HepG2 (cell line): ENCODE measurements around the gene HSF4. TPM values are rescaled to one million over a fixed set of nuclear protein-coding genes. Genes with fewer than 3 reads are reported as not detected.

Source experiments
- EED ChIP-seq: sonication (generic); formaldehyde crosslinking; IDR thresholded peaks from 2 replicates; pipeline ENCODE4 v1.5.0; 2020; ENCODE audit warnings: mild to moderate bottlenecking, missing genetic modification reagents
- FOXC1 ChIP-seq: sonication (generic); formaldehyde crosslinking; IDR thresholded peaks from 2 replicates; pipeline ENCODE4 v1.8.0; 2022; ENCODE audit warnings: mild to moderate bottlenecking, missing genetic modification reagents, borderline replicate concordance
- FOXK1 ChIP-seq: sonication (generic); formaldehyde crosslinking; IDR thresholded peaks from 2 replicates; pipeline ENCODE4 v1.4.0; 2020; ENCODE audit warnings: low read depth, missing genetic modification reagents, borderline replicate concordance
- HNRNPLL ChIP-seq: fragments of 200-400 bp; formaldehyde crosslinking; IDR thresholded peaks from 2 replicates; pipeline ENCODE4 v1.6.1; 2017; ENCODE audit warnings: mild to moderate bottlenecking, low read depth, low read length; ENCODE audit not compliant: poor library complexity, severe bottlenecking
- NCOA1 ChIP-seq: sonication (generic); formaldehyde crosslinking; IDR thresholded peaks from 2 replicates; pipeline ENCODE4 v1.9.0; 2021; ENCODE audit warnings: missing genetic modification reagents
- NCOA5 ChIP-seq: sonication (generic); formaldehyde crosslinking; IDR thresholded peaks from 2 replicates; pipeline ENCODE4 v1.4.0; 2020; ENCODE audit warnings: missing genetic modification reagents
- NFYC ChIP-seq: IDR thresholded peaks from 2 replicates; pipeline ENCODE4 v1.6.1; 2016; ENCODE audit warnings: missing genetic modification reagents, missing compliant biosample characterization
- NR2F1 ChIP-seq, 2 experiments: fragments of 450-650 bp in 1 of 2; formaldehyde crosslinking in 1 of 2; IDR thresholded peaks; 2 replicates each; pipeline versions ENCODE4 v1.5.0 to v1.6.1; 2016 to 2020; ENCODE audit warnings: mild to moderate bottlenecking in 1 of 2, missing compliant biosample characterization in 1 of 2, missing genetic modification reagents in 1 of 2, moderate library complexity in 1 of 2
- NR2F6 ChIP-seq, 2 experiments: IDR thresholded peaks; 2 replicates each; pipeline ENCODE4 v1.6.1; 2016; ENCODE audit warnings: antibody characterized with exemption in 1 of 2, mild to moderate bottlenecking in 1 of 2
- PHF20 ChIP-seq: sonication (generic); formaldehyde crosslinking; IDR thresholded peaks from 2 replicates; pipeline ENCODE4 v1.5.0; 2020; ENCODE audit warnings: mild to moderate bottlenecking, missing genetic modification reagents
- POLR2AphosphoS2 ChIP-seq: IDR thresholded peaks from 2 replicates; pipeline ENCODE4 v1.6.1; 2011; ENCODE audit warnings: low read depth, low read length, improper control_type of control experiment
- SRSF1 ChIP-seq: fragments of 200-400 bp; formaldehyde crosslinking; optimal IDR thresholded peaks from 2 replicates; pipeline ENCODE3; 2017; ENCODE audit warnings: mild to moderate bottlenecking, low read depth, low read length, moderate library complexity
- TOPORS ChIP-seq: sonication (generic); formaldehyde crosslinking; IDR thresholded peaks from 2 replicates; pipeline ENCODE4 v1.8.0; 2023; ENCODE audit warnings: mild to moderate bottlenecking, missing genetic modification reagents
- WIZ ChIP-seq: sonication (generic); formaldehyde crosslinking; IDR thresholded peaks from 2 replicates; pipeline ENCODE4 v1.5.1; 2020; ENCODE audit warnings: mild to moderate bottlenecking, missing genetic modification reagents
- ZBTB7B ChIP-seq: sonication (generic); formaldehyde crosslinking; IDR thresholded peaks from 2 replicates; pipeline ENCODE4 v1.4.0; 2020; ENCODE audit warnings: missing genetic modification reagents
- ZNF510 ChIP-seq: sonication (generic); formaldehyde crosslinking; IDR thresholded peaks from 2 replicates; pipeline ENCODE4 v1.4.0; 2020; ENCODE audit warnings: low read depth, mild to moderate bottlenecking, missing genetic modification reagents
- ZNF713 ChIP-seq: sonication (generic); formaldehyde crosslinking; IDR thresholded peaks from 2 replicates; pipeline ENCODE4 v1.4.0; 2020; ENCODE audit warnings: mild to moderate bottlenecking, missing genetic modification reagents
- polyA plus RNA-seq, 8 experiments: library from polyadenylated mRNA; depleted of rRNA in 3 of 8; stranded (reverse) in 7 of 8; unstranded in 1 of 8; fragments of >200 nt; fragmentation: Illumina TruSeq in 4 of 8; extraction: Trizol in 4 of 8; gene quantifications; 2 replicates each; pipeline versions ENCODE4 v1.2.1 to v1.2.3, GENCODE V29; 2011 to 2016; ENCODE audit warnings: low read depth in 4 of 8, missing spikeins in 1 of 8, mixed read lengths in 1 of 8; ENCODE audit not compliant: insufficient read depth in 1 of 8
- total RNA-seq, 5 experiments: library from RNA; depleted of rRNA; stranded (reverse); fragments of >200 nt; fragmentation: Illumina TruSeq; extraction: Trizol; gene quantifications; 2 replicates each; pipeline ENCODE4 v1.2.3, GENCODE V29; 2016; ENCODE audit warnings: low read depth in 1 of 5
- TF ChIP-seq, protein P1 (sequence below): sonication (generic); formaldehyde crosslinking; IDR thresholded peaks from 2 replicates; pipeline ENCODE4 v1.5.0; 2020; ENCODE audit warnings: mild to moderate bottlenecking, low read depth, missing genetic modification reagents, borderline replicate concordance
- TF ChIP-seq, protein P2 (sequence below): sonication (generic); formaldehyde crosslinking; IDR thresholded peaks from 2 replicates; pipeline ENCODE4 v1.4.0; 2020; ENCODE audit warnings: missing genetic modification reagents
- TF ChIP-seq, protein P3 (sequence below): sonication (generic); formaldehyde crosslinking; IDR thresholded peaks from 2 replicates; pipeline ENCODE4 v1.4.0; 2020; ENCODE audit warnings: missing genetic modification reagents
- TF ChIP-seq, protein P4 (sequence below): sonication (generic); formaldehyde crosslinking; IDR thresholded peaks from 2 replicates; pipeline ENCODE4 v1.4.0; 2020; ENCODE audit warnings: missing genetic modification reagents

HSF4 gene
- total and polyA plus RNA-seq, 2 of the 13 experiments (the other 11 are each of a cell fraction or from before 2014, with no cell fraction given), result 3.5 to 16.9 TPM

DNA sequence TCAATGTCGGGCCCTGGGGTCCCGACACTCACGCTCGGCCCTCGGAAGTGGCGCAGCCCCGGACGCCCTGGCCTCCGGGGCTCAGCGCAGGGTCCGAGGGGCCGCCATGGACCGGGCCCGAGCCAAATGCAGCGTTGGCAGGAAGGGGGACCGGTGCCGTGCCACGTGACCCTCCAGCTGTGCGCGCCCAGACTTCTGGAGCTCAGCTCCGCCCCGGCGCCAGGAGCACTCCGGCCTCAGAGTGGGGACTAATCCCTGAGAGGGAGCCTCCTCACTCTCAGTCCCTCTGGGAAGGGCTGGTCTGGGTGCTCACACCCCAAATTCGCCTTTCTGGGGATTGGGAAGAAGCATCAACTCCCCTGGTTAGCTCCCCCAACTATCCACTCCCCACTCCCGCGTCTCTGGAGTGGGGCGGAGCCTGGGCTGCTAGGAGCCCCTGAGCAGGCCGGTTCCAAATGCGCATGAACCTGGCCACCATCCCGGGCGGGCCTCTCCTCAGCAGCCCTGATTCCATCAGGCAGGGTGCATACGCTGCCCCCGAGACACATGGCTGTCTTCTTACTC lies 13.6 kb upstream of the HSF4 start, which contains the start of gene B3GNT9 (continued):
- TF ChIP-seq, protein P1, sequence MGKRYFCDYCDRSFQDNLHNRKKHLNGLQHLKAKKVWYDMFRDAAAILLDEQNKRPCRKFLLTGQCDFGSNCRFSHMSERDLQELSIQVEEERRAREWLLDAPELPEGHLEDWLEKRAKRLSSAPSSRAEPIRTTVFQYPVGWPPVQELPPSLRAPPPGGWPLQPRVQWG (CRISPR knock-in tag), result no peak
- TF ChIP-seq, protein P2, sequence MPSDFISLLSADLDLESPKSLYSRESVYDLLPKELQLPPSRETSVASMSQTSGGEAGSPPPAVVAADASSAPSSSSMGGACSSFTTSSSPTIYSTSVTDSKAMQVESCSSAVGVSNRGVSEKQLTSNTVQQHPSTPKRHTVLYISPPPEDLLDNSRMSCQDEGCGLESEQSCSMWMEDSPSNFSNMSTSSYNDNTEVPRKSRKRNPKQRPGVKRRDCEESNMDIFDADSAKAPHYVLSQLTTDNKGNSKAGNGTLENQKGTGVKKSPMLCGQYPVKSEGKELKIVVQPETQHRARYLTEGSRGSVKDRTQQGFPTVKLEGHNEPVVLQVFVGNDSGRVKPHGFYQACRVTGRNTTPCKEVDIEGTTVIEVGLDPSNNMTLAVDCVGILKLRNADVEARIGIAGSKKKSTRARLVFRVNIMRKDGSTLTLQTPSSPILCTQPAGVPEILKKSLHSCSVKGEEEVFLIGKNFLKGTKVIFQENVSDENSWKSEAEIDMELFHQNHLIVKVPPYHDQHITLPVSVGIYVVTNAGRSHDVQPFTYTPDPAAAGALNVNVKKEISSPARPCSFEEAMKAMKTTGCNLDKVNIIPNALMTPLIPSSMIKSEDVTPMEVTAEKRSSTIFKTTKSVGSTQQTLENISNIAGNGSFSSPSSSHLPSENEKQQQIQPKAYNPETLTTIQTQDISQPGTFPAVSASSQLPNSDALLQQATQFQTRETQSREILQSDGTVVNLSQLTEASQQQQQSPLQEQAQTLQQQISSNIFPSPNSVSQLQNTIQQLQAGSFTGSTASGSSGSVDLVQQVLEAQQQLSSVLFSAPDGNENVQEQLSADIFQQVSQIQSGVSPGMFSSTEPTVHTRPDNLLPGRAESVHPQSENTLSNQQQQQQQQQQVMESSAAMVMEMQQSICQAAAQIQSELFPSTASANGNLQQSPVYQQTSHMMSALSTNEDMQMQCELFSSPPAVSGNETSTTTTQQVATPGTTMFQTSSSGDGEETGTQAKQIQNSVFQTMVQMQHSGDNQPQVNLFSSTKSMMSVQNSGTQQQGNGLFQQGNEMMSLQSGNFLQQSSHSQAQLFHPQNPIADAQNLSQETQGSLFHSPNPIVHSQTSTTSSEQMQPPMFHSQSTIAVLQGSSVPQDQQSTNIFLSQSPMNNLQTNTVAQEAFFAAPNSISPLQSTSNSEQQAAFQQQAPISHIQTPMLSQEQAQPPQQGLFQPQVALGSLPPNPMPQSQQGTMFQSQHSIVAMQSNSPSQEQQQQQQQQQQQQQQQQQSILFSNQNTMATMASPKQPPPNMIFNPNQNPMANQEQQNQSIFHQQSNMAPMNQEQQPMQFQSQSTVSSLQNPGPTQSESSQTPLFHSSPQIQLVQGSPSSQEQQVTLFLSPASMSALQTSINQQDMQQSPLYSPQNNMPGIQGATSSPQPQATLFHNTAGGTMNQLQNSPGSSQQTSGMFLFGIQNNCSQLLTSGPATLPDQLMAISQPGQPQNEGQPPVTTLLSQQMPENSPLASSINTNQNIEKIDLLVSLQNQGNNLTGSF (CRISPR knock-in tag), result 0 out of 2 replicates have a peak, but pooled peaks have one; percentile 33
- TF ChIP-seq, protein P3, sequence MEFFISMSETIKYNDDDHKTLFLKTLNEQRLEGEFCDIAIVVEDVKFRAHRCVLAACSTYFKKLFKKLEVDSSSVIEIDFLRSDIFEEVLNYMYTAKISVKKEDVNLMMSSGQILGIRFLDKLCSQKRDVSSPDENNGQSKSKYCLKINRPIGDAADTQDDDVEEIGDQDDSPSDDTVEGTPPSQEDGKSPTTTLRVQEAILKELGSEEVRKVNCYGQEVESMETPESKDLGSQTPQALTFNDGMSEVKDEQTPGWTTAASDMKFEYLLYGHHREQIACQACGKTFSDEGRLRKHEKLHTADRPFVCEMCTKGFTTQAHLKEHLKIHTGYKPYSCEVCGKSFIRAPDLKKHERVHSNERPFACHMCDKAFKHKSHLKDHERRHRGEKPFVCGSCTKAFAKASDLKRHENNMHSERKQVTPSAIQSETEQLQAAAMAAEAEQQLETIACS (CRISPR knock-in tag), result no peak
- TF ChIP-seq NCOA1 (CRISPR knock-in tag) (no peak), ZNF510 (CRISPR knock-in tag) (no peak), ZNF713 (CRISPR knock-in tag) (0 out of 2 replicates have a peak, but pooled peaks have one; percentile 50), PHF20 (CRISPR knock-in tag) (peak; percentile 16; the same call in 1 of the 2 replicates), WIZ (CRISPR knock-in tag) (no peak), HNRNPLL (peak; percentile 25), FOXC1 (CRISPR knock-in tag) (no peak), NR2F1 (CRISPR knock-in tag; IDR thresholded peaks at IDR 0.05) (no peak), POLR2AphosphoS2 (no peak), NR2F6 (IDR thresholded peaks at IDR 0.05) (no peak), NR2F6 (CRISPR knock-in tag; IDR thresholded peaks at IDR 0.05) (no peak), ZBTB7B (CRISPR knock-in tag) (peak; percentile 38; the same call in 1 of the 2 replicates), TOPORS (CRISPR knock-in tag) (0 out of 2 replicates have a peak, but pooled peaks have one; percentile 59), EED (CRISPR knock-in tag) (peak; percentile 7; the same call in 1 of the 2 replicates), SRSF1 (peak; percentile 2), FOXK1 (CRISPR knock-in tag) (no peak), NFYC (CRISPR knock-in tag) (no peak), NCOA5 (0 out of 2 replicates have a peak, but pooled peaks have one; percentile 35)
- TF ChIP-seq, protein P4, sequence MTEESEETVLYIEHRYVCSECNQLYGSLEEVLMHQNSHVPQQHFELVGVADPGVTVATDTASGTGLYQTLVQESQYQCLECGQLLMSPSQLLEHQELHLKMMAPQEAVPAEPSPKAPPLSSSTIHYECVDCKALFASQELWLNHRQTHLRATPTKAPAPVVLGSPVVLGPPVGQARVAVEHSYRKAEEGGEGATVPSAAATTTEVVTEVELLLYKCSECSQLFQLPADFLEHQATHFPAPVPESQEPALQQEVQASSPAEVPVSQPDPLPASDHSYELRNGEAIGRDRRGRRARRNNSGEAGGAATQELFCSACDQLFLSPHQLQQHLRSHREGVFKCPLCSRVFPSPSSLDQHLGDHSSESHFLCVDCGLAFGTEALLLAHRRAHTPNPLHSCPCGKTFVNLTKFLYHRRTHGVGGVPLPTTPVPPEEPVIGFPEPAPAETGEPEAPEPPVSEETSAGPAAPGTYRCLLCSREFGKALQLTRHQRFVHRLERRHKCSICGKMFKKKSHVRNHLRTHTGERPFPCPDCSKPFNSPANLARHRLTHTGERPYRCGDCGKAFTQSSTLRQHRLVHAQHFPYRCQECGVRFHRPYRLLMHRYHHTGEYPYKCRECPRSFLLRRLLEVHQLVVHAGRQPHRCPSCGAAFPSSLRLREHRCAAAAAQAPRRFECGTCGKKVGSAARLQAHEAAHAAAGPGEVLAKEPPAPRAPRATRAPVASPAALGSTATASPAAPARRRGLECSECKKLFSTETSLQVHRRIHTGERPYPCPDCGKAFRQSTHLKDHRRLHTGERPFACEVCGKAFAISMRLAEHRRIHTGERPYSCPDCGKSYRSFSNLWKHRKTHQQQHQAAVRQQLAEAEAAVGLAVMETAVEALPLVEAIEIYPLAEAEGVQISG (CRISPR knock-in tag), result 0 out of 2 replicates have a peak, but pooled peaks have one; percentile 22
